Endometrium (tissue), 2 donors: ENCODE results near the gene ETF1.

Experiments
- FAIRE-seq: peaks from 2 replicates; lab custom pipeline; 2012; peaks lifted over from hg19 to GRCh38; lab: Jason Lieb, UNC
- donor health status: control.
- donor health status: control.

ETF1 gene

DNA sequence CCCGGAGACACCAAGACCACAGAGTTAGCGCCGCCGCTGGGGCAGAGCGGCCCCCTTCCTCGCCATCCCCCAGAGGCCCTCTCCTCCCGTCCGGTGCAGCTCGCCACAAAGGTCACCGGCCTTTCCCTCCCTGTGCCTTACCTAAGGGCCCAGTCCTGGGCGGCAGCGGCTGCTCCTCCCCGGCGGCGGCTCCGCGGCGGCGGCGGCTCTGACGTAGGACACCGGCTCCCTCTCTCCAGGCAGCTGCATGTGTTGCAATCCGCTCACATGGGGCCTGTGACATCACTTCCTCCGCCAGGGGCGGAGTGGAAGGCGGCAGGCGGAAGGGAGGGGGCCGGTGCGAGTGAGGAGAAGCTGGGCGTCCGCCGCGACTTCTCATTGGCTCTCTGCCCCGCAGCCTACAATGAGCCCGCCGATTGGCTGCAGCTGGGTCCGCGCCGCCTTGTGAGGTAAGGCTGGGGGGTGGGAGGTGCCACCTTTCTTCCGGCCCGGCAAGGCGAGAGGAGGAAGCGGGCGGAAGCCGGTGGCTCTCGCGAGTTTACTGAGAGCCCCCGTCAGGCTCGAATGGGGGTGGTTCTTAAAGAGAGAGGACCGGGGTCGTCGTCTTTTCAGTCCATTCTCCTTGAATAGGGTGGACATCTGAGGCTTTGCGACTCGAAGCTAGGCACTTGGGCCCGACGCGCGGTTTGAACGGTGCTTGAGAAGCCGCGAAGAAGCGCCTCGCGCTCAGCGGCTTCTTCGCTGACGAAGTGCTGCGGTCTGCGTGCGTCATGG lies at the start of gene ETF1:
TSS of gene ETF1 (minus strand) at position 281 of the 774 bp plus-strand sequence. CDS start 318 bp downstream, outside the sequence.
- peak; percentile 96 for FAIRE-seq

DNA sequence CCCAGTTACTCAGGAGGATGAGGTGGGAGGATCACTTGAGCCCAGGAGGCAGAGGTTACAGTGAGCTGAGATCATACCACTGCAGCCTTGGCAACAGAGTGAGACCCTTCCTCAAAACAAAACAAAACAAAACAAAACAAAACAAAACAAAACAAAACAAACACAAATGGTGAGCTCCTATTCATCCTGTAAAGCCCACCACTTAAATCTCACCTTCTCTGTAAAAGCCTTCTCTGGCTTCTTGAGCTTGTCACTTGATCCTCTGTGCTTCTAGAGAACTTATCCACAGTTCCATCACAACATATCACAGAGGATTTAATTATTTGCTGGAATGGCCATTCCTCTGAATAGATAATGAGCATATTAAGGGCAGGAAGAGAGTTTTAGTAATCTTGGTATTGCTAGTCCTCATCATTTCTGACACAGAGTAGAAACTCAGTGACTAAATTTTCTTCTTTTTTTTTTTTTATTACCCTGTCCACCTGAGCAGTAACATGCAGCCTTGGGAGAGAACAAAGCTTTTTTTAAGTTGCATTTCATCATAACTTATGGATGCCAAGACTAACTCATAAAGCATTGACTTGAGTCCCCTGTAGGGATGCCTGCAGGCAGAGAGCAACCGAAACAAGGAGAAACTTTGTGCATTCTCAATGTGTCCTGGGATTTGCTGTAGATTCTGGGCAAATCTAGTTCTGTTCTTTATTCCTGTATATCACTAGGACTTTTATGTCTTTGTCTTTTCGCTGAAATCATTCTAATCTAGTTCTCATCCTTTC lies 45.2 kb upstream of the ETF1 start:
- no peak for FAIRE-seq

DNA sequence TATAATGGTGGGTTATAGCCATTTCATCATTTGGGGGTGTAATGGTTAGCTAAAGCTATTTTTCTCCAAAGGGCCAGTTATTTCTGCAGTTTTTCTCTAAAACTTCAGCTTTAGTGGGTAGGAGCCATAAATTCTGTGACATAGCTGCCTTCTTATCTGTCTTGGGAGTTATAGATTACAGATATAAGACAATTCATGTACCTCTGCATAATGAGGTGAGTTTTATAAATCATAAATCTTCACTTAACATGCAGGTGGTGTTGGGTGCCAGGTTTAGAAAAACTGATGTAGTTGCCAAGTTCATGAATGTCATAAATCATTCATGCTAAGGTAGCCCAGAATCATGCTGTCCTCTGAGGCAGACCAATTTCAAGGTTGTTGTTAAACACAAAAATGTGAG lies 42.1 kb upstream of the ETF1 start:
- FAIRE-seq: no peak

DNA sequence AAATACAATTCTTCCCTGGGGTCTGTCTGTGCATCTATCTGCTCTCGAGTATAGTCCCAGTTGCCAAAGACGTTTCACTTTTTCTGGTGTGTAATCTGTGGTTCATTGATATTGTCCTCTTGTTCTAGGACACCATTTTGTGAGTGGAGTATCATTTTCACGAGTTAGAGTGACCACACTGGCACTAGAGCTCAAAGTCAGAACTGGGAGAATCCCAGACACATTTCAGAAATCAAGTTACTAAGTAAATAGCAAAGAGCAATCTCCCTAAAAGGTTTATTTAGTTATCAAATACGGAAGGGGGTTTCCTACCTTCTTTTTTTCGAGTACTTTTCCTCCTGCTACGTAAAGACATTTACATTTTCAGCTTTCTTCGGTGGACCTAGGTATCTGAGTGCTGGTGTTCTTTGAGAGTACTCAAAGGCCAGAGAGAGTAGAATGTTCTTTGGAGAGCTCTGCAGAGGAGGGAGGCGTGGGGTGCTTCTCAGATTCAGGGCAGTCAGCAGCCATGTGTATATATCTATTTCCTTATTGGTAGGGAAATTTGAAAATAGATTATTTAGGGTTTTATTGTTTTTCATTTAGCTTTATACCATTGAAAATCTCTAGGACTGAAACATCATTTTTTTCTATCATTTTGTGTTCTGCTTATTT lies 41.1 kb upstream of the ETF1 start:
- no peak for FAIRE-seq

DNA sequence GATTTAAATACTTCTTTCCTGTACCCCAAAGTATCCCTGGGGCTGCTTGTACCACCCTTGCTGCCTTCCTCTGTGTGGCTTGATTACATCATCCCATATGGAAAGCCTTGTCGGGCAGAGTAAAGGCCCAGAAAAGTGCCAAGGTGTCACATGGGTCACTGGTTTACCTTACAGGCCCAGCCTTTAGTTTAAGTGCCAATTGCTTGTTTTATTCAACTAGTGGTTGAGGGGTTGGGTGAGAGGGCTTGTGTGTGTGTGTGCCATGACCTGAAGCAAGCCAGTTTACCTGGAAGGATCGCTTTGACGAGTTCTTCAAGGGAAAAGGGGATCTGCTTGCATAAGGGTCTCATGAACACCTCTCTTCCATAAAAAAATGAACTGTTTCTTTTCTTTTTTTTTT lies 39.9 kb upstream of the ETF1 start:
- no peak for FAIRE-seq

DNA sequence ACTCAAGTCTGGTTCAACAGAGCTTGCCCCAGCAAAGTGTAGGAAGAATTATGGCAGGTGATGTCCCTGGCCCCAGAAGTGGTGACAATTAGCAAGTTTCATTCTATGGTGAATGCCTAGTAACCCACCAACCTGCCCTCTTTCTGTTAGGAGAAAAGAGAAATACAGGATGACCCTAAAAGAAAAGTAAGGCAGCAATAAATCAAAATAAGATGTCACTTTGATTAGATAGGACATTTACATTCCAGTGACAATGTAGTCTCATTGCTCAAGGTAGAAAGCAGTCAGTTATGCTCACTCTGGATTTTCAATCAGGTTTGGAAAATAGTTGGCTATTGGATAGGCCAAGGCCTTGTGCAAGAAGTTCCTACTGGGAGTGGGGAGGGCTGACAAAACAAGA lies 37.7 kb upstream of the ETF1 start:
- no peak for FAIRE-seq

DNA sequence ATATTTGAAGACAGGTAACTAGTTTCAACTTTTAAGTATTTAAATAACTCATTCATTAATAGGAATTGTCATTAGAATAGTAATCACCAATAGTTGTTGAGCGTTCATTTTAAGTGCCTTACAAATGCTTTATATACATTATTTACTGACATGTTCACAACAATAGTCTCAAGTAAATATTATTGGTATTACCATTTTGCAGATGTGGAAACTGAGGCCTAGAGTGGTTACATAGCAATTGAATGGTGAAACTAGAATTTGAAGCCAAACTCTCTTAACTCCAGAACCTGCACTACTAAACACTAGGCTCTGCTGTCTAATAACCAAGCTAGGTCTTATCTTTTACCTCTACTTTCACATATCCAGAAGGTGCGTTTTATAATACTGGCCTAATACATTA lies 37.0 kb upstream of the ETF1 start:
- FAIRE-seq: no peak

DNA sequence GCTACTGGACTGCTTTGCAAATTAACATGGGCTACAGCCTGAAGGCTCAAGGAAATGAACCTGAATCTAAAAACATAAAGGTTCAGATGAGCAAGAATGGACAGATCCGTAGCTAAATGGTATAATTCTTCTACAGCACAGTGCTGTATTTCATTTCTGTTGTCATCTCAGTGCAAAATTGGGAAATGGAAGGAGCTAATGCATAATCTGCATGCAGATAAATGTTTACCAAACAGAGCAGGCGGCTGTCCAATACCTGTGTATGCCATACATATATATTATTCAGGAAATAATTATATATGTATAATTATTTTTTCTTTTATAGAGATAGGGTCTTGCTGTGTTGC lies 36.5 kb upstream of the ETF1 start:
- FAIRE-seq: no peak

DNA sequence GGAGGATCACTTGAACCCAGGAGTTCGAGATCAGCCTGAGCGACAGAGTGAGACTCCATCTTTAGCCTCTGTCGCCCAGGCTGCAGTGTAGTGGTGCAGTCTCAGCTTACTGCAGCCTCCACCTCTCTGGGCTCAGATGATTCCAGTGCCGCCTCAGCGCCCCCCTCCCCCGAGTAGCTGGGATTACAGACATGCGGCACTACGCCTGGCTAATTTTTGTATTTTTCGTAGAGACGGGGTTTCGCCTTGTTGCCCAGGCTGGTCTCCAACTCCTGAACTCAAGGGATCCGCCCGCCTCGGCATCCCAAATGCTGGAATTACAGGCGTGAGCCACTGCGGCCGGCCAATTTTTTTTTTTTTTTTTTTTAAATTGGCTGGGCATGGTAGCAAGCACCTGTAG lies 34.4 kb upstream of the ETF1 start:
- FAIRE-seq: no peak

DNA sequence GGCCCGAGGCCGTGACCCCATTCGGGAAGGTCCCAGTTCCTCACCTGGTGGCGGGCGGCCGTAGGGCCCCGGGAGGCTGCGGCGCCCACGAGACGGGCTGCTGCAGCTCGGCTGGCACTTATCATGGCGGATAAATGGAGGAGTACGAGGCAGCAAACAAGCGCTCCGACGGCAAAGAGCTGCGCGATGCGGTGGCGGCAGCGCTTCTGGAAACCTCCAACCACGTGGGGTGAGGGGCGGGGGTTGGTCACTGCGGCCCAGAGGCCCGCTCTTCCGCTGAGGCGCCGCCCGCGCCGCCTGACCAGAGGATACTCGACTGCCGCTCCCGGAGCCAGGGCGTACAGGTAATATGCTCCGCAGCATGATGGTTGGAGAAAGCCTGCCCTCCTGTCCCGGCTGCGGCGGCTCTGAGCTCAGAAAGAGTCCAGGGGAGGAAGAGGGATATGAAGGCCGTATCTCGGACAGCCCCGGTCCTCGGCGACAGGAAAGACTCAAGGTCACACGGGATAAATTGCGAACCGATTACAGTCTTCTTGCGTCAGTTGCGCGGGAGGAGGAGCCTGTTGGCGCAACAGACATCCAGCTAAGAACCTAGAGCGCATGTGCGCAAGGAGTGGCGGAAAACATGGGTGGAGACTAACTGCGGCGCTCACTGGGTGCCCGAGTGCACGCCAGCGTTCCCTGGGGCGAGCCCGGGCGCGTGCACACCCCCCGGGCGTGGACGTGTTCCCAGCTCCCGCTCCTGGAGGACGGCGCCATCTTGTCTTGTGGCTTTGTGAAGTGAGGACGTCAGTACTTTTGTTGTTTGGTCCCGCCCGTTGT lies 32.4 kb upstream of the ETF1 start, which contains the start of gene HSPA9:
TSS of gene HSPA9 (minus strand) at position 208 of the 822 bp plus-strand sequence. CDS start at position 125, 83 bp downstream.
- FAIRE-seq: peak; percentile 93

DNA sequence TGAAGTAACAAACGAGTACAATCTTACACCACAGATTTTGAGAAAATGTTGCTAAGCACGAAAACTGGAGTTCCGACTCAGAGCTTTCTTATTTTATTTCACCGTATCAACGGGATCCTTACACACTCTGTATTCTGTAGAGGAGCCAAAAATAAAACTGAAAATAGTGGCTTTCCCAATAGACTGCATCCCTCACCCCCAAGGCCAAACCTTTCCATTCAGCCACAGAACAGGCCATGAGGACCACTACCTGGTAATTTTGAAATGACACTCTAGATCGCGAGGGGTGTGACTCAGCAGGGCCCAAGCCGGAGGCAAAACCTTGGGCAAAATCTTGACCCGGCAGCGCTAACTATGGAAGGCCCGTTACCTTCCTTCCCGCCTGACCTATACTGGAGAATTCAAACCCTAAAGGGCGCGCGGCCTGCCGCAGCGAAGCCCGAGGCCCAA lies 31.7 kb upstream of the ETF1 start:
- FAIRE-seq: no peak

DNA sequence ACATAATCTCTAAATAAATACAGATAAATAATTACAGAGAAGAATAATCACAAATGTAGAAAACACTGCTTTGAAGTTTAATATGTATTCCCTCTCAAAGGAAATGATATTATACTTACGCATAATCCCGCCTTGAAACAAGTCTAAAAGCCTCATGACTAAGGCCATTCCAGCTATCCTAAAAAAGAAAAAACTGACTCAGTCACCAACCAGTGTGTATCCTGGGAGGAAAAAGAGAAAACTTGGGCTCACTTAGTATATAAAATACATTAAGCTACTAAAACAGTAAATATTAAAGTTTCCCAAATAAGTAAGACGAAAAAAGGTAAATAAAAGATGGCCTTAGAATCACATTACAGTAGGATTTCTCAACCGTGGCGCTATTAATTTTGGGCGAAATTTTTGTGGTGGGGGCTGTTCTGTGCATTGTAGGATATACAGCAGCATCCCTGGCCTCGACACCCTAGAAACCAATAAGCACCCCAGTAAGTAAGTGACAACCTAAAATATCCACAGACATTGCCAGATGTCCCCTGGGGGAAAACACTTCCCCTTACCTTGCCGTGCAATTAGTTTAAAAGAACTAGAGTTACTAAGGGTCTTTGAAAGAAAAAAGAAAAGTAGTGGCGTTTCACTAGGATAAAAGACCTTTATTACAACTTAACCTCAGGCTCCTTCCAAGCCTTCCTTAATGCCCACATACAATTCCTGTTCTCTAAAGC lies 31.1 kb upstream of the ETF1 start:
- FAIRE-seq: no peak

DNA sequence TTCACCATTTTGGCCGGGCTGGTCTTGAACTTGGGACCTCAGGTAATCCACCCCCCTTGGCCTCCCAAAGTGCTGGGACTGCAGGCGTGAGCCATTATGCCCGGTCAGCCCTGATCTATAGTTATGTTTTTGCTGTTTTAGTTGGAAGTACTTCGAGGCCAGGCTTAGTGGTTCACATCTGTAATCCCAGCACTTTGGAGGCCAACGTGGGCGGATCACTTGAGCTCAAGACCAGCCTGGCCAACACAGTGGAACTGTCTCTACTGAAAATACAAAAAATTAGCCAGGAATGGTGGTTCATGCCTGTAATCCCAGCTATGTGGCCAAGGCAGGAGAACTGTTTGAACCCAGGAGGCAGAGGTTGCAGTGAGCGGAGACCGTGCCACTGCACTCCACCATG lies 30.2 kb upstream of the ETF1 start:
- no peak for FAIRE-seq

DNA sequence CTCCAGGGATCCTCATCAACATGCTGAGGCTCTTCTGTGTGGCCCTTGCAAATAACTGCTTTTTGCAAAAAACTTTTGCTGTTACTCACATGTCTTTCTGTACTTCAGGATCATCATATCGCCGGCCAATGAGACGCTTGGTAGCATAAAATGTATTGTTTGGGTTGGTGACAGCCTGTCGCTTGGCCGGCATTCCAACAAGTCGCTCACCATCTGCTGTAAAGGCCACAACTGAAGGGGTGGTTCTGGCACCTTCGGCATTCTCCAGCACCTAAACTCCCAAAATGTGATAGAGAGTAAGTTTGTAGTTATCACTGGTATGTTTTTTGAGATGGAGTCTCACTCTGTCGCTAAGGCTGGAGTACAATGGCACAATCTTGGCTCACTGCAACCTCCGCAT lies 27.8 kb upstream of the ETF1 start:
- FAIRE-seq: no peak

DNA sequence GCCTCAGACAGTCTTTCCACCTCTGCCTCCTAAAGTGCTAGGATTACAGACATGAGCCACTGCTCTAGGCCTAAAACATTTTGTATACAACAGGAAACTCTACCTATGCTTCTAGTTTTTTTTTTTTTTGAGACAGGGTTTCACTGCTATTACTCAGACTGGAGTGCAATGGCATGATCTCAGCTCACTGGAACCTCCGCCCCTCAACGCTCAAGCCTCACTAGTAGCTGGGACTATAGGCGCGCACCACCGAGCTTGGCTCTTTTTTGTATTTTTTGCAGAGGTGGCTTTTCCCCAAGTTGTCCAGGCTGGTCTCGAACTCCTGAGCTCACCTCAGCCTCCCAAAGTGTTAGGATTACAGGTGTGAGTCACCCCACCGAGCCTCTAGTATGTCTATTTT lies 26.7 kb upstream of the ETF1 start:
- FAIRE-seq: no peak

DNA sequence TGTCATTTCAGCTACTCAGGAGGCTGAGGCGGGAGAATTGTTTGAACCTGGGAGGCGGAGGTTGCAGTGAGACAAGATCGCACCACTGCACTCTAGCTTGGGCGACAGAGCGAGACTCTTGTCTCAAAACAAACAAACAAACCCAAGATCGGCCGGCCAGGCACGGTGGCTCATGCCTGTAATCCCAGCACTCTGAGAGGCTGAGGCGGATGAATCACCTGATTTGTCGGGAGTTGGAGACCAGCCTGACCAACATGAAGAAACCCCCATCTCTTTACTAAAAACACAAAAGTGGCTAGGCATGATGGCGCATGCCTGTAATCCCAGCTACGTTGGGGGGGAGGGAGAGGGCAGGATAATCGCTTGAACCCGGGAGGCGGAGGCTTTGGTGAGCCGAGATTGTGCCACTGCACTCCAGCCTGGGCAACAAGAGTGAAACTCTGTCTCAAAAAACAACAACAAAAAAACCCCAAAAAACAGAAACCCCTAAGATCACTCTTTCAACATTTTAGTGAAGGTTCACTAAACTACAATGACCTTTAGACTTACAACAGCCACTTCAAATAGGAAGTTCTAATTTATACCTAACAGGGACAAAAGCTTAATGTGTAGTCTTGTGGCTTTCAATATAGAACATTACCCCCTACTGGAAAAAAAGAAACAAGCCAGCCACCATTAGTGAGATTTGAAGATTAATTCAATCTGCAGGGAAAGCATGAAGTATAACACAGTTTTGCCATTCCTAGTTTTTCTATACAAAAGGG lies 25.2 kb upstream of the ETF1 start:
- no peak for FAIRE-seq

DNA sequence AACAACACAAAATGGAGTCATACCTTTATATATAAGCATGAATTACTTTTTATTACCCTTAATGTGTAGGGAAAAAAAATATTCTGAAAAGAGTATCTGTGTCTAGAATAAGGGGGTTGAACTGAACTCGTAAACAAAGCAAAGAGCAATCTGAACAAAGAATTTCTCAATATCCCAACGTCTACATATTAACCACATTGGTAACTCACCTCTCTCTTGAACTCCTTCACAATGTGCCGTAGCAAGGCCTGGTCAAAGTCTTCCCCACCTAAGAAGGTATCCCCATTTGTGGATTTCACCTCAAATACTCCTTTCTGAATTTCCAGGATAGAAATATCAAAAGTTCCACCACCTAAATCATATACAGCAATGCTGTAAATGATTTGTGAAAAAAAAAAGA lies 23.8 kb upstream of the ETF1 start:
- FAIRE-seq: no peak

DNA sequence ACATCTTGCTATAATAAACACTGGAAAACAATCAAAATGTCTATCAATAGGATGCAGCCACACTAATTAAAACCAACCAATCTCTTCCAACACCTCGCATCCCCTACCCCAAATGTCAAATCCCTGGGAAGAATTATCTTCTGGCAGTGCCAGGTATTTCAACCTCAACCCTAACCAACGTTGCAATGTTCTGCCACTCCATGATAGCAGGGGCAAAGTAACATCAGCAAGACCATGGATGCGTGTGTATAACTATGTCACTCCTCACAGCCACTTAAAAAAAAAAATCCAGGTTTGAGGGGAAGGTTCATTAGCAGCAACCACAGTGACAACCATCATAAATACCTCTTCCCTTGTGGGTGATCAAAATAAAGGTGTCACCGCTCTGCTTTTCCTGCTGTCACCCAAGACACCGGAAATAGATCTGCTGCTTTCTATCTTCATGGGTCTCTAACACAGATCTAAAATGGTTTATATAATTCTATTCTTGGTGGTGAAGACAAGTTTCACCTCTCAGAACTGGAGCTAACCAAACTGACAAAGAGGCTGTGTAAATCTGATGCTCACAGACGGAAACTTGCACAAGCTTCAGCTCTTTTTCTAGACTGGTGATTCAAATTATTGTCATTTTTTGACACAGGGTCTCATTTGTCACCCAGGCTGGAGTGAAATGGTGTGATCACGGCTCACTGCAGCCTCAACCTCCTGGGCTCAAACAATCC lies 22.2 kb upstream of the ETF1 start:
- FAIRE-seq: no peak

DNA sequence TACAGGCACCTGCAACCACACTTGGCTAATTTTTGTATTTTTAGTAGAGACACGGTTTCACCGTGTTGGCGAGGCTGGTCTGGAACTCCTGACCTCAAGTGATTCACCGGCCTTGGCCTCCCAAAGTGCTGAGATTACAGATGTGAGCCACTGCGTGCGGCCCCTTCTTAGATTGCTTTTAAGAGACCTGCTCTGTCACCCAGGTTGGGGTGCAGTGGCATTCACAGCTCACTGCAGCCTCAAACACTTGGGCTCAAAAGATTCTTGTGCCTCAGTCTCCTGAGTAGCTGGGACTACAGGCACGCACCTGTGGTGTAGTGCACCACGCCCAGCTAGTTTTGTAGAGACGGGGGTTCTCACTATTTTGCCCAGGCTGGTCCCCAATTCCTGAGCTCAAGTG lies 21.2 kb upstream of the ETF1 start:
- no peak for FAIRE-seq
